SK-N-SH (cell line): ENCODE measurements around the gene MYO10. TPM values are rescaled to one million over a fixed set of nuclear protein-coding genes. Genes with fewer than 3 reads are reported as not detected.

ENCODE experiments used
- CTCF ChIA-PET: fragments of 300-600, 350-600 bp; formaldehyde crosslinking; extraction: SDS; loops from one replicate; lab custom pipeline; 2021; lab: Yijun Ruan, JAX
- POLR2A ChIA-PET: fragments of 350-600 bp; sonication (Branson Sonifier 250); formaldehyde crosslinking; extraction: SDS; loops from one replicate; lab custom pipeline; 2020; ENCODE audit warnings: antibody characterized with exemption, inconsistent platforms; lab: Yijun Ruan, JAX
- DNase-seq: peaks from one replicate; pipeline ENCODE4 v3.0.0; 2012
- H2AFZ ChIP-seq: fragments of 200-600 bp; sonication (generic); 2 replicates; pipeline ENCODE4 v1.8.1; 2016; ENCODE audit warnings: antibody characterized with exemption, mild to moderate bottlenecking, low read depth
- H3F3A ChIP-seq: fragments of 200-600 bp; sonication (generic); replicated peaks from 2 replicates; pipeline ENCODE3; 2016; ENCODE audit warnings: antibody characterized with exemption, mild to moderate bottlenecking; ENCODE audit not compliant: insufficient read depth
- H3K27ac ChIP-seq, 2 experiments: fragments of 200-500 bp in 1 of 2; fragments of 200-600 bp in 1 of 2; sonication (Bioruptor generic) in 1 of 2; sonication (generic), shearing (Covaris generic) in 1 of 2; 2 replicates each; pipeline versions ENCODE4 v1.5.1 to v1.6.1; 2014 to 2016; ENCODE audit warnings: low read depth in 2 of 2, inconsistent platforms in 1 of 2, low read length in 1 of 2, mild to moderate bottlenecking in 1 of 2, mixed read lengths in 1 of 2
- H3K27me3 ChIP-seq: fragments of 200-600 bp; sonication (generic), shearing (Covaris generic); 2 replicates; pipeline ENCODE4 v1.6.1; 2016; ENCODE audit warnings: mixed run types; ENCODE audit not compliant: insufficient read depth
- H3K36me3 ChIP-seq, 2 experiments: fragments of 200-500 bp in 1 of 2; fragments of 200-600 bp in 1 of 2; sonication (Bioruptor generic) in 1 of 2; sonication (generic) in 1 of 2; replicated peaks in 1 of 2; 2 replicates each; pipeline versions ENCODE3 to v1.5.1; 2014 to 2016; ENCODE audit warnings: low read length in 1 of 2, mild to moderate bottlenecking in 1 of 2; ENCODE audit not compliant: insufficient read depth in 2 of 2, control insufficient read depth in 1 of 2
- H3K4me1 ChIP-seq, 2 experiments: fragments of 200-500 bp in 1 of 2; fragments of 200-600 bp in 1 of 2; sonication (Bioruptor generic) in 1 of 2; sonication (generic), shearing (Covaris generic) in 1 of 2; 2 replicates each; pipeline versions ENCODE4 v1.5.1 to v1.6.1; 2014 to 2016; ENCODE audit warnings: low read depth in 1 of 2, low read length in 1 of 2, mixed run types in 1 of 2; ENCODE audit not compliant: insufficient read depth in 2 of 2, control insufficient read depth in 1 of 2
- H3K4me2 ChIP-seq: fragments of 200-600 bp; sonication (generic), shearing (Covaris generic); 2 replicates; pipeline ENCODE4 v1.6.1; 2017; ENCODE audit warnings: mixed run types
- H3K4me3 ChIP-seq, 2 experiments: fragments of 200-500 bp in 1 of 2; fragments of 200-600 bp in 1 of 2; sonication (Bioruptor generic) in 1 of 2; sonication (generic), shearing (Covaris generic) in 1 of 2; 2 replicates each; pipeline versions ENCODE4 v1.5.1 to v1.8.1; 2014 to 2016; ENCODE audit warnings: low read depth in 2 of 2, inconsistent platforms in 1 of 2, low read length in 1 of 2, mild to moderate bottlenecking in 1 of 2, mixed read lengths in 1 of 2, moderate library complexity in 1 of 2
- H3K79me2 ChIP-seq: fragments of 200-600 bp; sonication (generic); 2 replicates; pipeline ENCODE4 v1.8.1; 2017; ENCODE audit warnings: mild to moderate bottlenecking; ENCODE audit not compliant: insufficient read depth
- H3K9ac ChIP-seq: fragments of 200-600 bp; sonication (generic); 2 replicates; pipeline ENCODE4 v1.6.1; 2017; ENCODE audit warnings: mixed run types
- H3K9me2 ChIP-seq: fragments of 200-600 bp; sonication (generic); 2 replicates; pipeline ENCODE4 v1.6.1; 2017; ENCODE audit warnings: mixed run types
- H3K9me3 ChIP-seq: fragments of 200-600 bp; sonication (generic); 2 replicates; pipeline ENCODE4 v1.6.1; 2017; ENCODE audit warnings: mixed run types, mild to moderate bottlenecking, moderate library complexity
- H4K20me1 ChIP-seq: fragments of 200-600 bp; sonication (generic); 2 replicates; pipeline ENCODE4 v1.6.1; 2017; ENCODE audit warnings: mild to moderate bottlenecking, mixed run types; ENCODE audit not compliant: insufficient read depth
- EP300 ChIP-seq, 2 experiments: IDR thresholded peaks; 2 replicates each; pipeline versions ENCODE4 v1.4.0 to v1.6.1; 2012; ENCODE audit warnings: borderline replicate concordance in 1 of 2, low read depth in 1 of 2, low read length in 1 of 2
- EZH2phosphoT487 ChIP-seq: fragments of 200-600 bp; sonication (generic); IDR thresholded peaks from 2 replicates; pipeline ENCODE4 v1.6.1; 2017; ENCODE audit warnings: low read depth, mixed run types, mild to moderate bottlenecking, antibody characterized with exemption, moderate library complexity, borderline replicate concordance
- FOSL2 ChIP-seq: IDR thresholded peaks from 2 replicates; pipeline ENCODE4 v1.4.0; 2012; ENCODE audit warnings: low read depth, mild to moderate bottlenecking, moderate library complexity, borderline replicate concordance
- FOXJ3 ChIP-seq: sonication (generic); formaldehyde crosslinking; IDR thresholded peaks from 2 replicates; pipeline ENCODE4 v1.5.1; 2020; ENCODE audit warnings: mild to moderate bottlenecking, missing genetic modification reagents
- FOXM1 ChIP-seq: IDR thresholded peaks from 2 replicates; pipeline ENCODE4 v1.4.0; 2012; ENCODE audit warnings: low read depth, mild to moderate bottlenecking
- GABPA ChIP-seq: IDR thresholded peaks from 2 replicates; pipeline ENCODE4 v1.4.0; 2012; ENCODE audit warnings: low read depth, mild to moderate bottlenecking
- GATA2 ChIP-seq: sonication (generic); formaldehyde crosslinking; IDR thresholded peaks from 2 replicates; pipeline ENCODE4 v1.5.0; 2020; ENCODE audit warnings: mild to moderate bottlenecking, missing genetic modification reagents
- JUND ChIP-seq: IDR thresholded peaks from 2 replicates; pipeline ENCODE4 v1.4.0; 2012
- MEF2A ChIP-seq: IDR thresholded peaks from 2 replicates; pipeline ENCODE4 v1.4.0; 2012; ENCODE audit warnings: low read depth, borderline replicate concordance
- MXI1 ChIP-seq: IDR thresholded peaks from 2 replicates; pipeline ENCODE4 v1.6.1; 2012; ENCODE audit warnings: mild to moderate bottlenecking, low read depth, low read length, improper control_type of control experiment
- RAD21 ChIP-seq: IDR thresholded peaks from 2 replicates; pipeline ENCODE4 v1.6.1; 2012; ENCODE audit warnings: mild to moderate bottlenecking, low read length
- RFX5 ChIP-seq: IDR thresholded peaks from 2 replicates; pipeline ENCODE4 v1.6.1; 2012; ENCODE audit warnings: mild to moderate bottlenecking, improper control_type of control experiment, low read length
- RXRA ChIP-seq: IDR thresholded peaks from 2 replicates; pipeline ENCODE4 v1.4.0; 2012; ENCODE audit warnings: low read depth, mild to moderate bottlenecking, borderline replicate concordance
- SIN3A ChIP-seq: IDR thresholded peaks from 2 replicates; pipeline ENCODE4 v1.6.1; 2012; ENCODE audit warnings: low read depth, mild to moderate bottlenecking, low read length, moderate library complexity, borderline replicate concordance
- TAF1 ChIP-seq: IDR thresholded peaks from 2 replicates; pipeline ENCODE4 v1.6.1; 2012; ENCODE audit warnings: low read depth, mild to moderate bottlenecking, low read length, moderate library complexity, borderline replicate concordance
- TEAD4 ChIP-seq: IDR thresholded peaks from 2 replicates; pipeline ENCODE4 v1.4.0; 2012; ENCODE audit warnings: mild to moderate bottlenecking, borderline replicate concordance; ENCODE audit not compliant: insufficient read depth
- YY1 ChIP-seq: IDR thresholded peaks from 2 replicates; pipeline ENCODE4 v1.4.0; 2012; ENCODE audit warnings: low read depth, mild to moderate bottlenecking
- ZBTB33 ChIP-seq: IDR thresholded peaks from 2 replicates; pipeline ENCODE4 v1.4.0; 2012; ENCODE audit warnings: low read depth, borderline replicate concordance
- WGBS: methylation state at CpG from one replicate; pipeline ENCODE4 v1.1.6; 2017; ENCODE audit warnings: low lambda C conversion rate; 5-methylcytosine and 5-hydroxymethylcytosine counted together
- polyA plus RNA-seq, 3 experiments: library from polyadenylated mRNA; depleted of rRNA; stranded (reverse); fragments of >200 nt; gene quantifications; 2 replicates each; pipeline ENCODE4 v1.2.3, GENCODE V29; 2012
- TF ChIP-seq, protein P1 (sequence below): fragments of 200-600 bp; sonication (generic); IDR thresholded peaks from 2 replicates; pipeline ENCODE4 v1.6.1; 2017; ENCODE audit warnings: antibody characterized with exemption, mild to moderate bottlenecking, moderate library complexity
- TF ChIP-seq, protein P2 (sequence below): IDR thresholded peaks from 2 replicates; pipeline ENCODE4 v1.6.1; 2012; ENCODE audit warnings: mild to moderate bottlenecking, low read depth, low read length, moderate library complexity

Gene MYO10
- polyA plus RNA-seq, 1 of the 3 experiments (the other 2 are of a cell fraction), result 8.1 TPM

- 92% methylated on average over 3 of the region's 3 CpGs for WGBS
- H3K4me2 ChIP-seq, result no peak overlapping the region
- TF ChIP-seq, protein P1, sequence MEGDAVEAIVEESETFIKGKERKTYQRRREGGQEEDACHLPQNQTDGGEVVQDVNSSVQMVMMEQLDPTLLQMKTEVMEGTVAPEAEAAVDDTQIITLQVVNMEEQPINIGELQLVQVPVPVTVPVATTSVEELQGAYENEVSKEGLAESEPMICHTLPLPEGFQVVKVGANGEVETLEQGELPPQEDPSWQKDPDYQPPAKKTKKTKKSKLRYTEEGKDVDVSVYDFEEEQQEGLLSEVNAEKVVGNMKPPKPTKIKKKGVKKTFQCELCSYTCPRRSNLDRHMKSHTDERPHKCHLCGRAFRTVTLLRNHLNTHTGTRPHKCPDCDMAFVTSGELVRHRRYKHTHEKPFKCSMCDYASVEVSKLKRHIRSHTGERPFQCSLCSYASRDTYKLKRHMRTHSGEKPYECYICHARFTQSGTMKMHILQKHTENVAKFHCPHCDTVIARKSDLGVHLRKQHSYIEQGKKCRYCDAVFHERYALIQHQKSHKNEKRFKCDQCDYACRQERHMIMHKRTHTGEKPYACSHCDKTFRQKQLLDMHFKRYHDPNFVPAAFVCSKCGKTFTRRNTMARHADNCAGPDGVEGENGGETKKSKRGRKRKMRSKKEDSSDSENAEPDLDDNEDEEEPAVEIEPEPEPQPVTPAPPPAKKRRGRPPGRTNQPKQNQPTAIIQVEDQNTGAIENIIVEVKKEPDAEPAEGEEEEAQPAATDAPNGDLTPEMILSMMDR, result no peak
- no peak for TF ChIP-seq FOXM1
- TF ChIP-seq JUND, result no peak
- no peak for TF ChIP-seq RXRA
- TF ChIP-seq TEAD4, result no peak
- no peak for TF ChIP-seq FOSL2
- TF ChIP-seq GATA2 (CRISPR knock-in tag), result no peak
- no peak for TF ChIP-seq EP300 (IDR thresholded peaks at IDR 0.05; ENCODE audit: borderline replicate concordance in 1 of 2, low read depth in 1 of 2, low read length in 1 of 2)
- no peak for TF ChIP-seq MXI1
- no peak for TF ChIP-seq RFX5
- no peak for TF ChIP-seq FOXJ3 (CRISPR knock-in tag)
- TF ChIP-seq GABPA, result no peak
- no peak for TF ChIP-seq SIN3A
- TF ChIP-seq RAD21, result no peak
- TF ChIP-seq ZBTB33, result no peak
- no peak for TF ChIP-seq TAF1
- TF ChIP-seq, protein P2, sequence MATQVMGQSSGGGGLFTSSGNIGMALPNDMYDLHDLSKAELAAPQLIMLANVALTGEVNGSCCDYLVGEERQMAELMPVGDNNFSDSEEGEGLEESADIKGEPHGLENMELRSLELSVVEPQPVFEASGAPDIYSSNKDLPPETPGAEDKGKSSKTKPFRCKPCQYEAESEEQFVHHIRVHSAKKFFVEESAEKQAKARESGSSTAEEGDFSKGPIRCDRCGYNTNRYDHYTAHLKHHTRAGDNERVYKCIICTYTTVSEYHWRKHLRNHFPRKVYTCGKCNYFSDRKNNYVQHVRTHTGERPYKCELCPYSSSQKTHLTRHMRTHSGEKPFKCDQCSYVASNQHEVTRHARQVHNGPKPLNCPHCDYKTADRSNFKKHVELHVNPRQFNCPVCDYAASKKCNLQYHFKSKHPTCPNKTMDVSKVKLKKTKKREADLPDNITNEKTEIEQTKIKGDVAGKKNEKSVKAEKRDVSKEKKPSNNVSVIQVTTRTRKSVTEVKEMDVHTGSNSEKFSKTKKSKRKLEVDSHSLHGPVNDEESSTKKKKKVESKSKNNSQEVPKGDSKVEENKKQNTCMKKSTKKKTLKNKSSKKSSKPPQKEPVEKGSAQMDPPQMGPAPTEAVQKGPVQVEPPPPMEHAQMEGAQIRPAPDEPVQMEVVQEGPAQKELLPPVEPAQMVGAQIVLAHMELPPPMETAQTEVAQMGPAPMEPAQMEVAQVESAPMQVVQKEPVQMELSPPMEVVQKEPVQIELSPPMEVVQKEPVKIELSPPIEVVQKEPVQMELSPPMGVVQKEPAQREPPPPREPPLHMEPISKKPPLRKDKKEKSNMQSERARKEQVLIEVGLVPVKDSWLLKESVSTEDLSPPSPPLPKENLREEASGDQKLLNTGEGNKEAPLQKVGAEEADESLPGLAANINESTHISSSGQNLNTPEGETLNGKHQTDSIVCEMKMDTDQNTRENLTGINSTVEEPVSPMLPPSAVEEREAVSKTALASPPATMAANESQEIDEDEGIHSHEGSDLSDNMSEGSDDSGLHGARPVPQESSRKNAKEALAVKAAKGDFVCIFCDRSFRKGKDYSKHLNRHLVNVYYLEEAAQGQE, result no peak
- no peak for TF ChIP-seq MEF2A
- TF ChIP-seq YY1, result no peak
- TF ChIP-seq EZH2phosphoT487, result no peak
- TF ChIP-seq, all 33 proteins: peak for 0
- H3K9ac ChIP-seq, result no peak overlapping the region
- CTCF ChIA-PET, result no interaction called here
- H3K27ac ChIP-seq, result no peak overlapping the region
- H3K4me1 ChIP-seq, result peaks cover 0 to 34% of the 10 kb centered on the region in 2 experiments; a peak in 2 of 4 replicates
- peaks cover 95% of the 10 kb centered on the region for H4K20me1 ChIP-seq
- peaks cover 8% of the 10 kb centered on the region for H3F3A ChIP-seq
- no peaks in the 10 kb centered on the region for H3K27me3 ChIP-seq
- no peak overlapping the region for H3K4me3 ChIP-seq
- peaks cover 100% of the 10 kb centered on the region for H3K79me2 ChIP-seq
- H3K9me3 ChIP-seq, result no peaks in the 10 kb centered on the region
- POLR2A ChIA-PET, result no interaction called here
- H3K36me3 ChIP-seq, result peaks cover 0 to 22% of the 10 kb centered on the region in 2 experiments
- H3K9me2 ChIP-seq, result no peaks in the 10 kb centered on the region
- no peak for DNase-seq
- no peak overlapping the region for H2AFZ ChIP-seq
Observed at GRCh38 chr5:16880547-16880946, 55.5 kb downstream of the MYO10 start.
